PC-3 (cell line): Measurements from ENCODE around the gene DNM2.

ENCODE experiments used
- CTCF ChIP-seq: fragments of 300-600 bp; sonication (generic); conservative IDR thresholded peaks from 2 replicates; pipeline ENCODE4 v1.5.1; 2017; ENCODE audit warnings: antibody characterized with exemption, low read depth, mild to moderate bottlenecking, low read length
- EZH2 ChIP-seq: fragments of 300-600 bp; sonication (generic); IDR thresholded peaks from one replicate; pipeline ENCODE4 v1.6.1; 2017; ENCODE audit warnings: antibody characterized with exemption, mild to moderate bottlenecking, low read length; ENCODE audit not compliant: unreplicated experiment
- EZH2phosphoT487 ChIP-seq: fragments of 300-600 bp; sonication (generic); IDR thresholded peaks from 2 replicates; pipeline ENCODE4 v1.6.1; 2018; ENCODE audit warnings: mild to moderate bottlenecking, antibody characterized with exemption, low read length, borderline replicate concordance

- TF ChIP-seq EZH2 (no peak), EZH2phosphoT487 (no peak), CTCF (no peak)
Measured at GRCh38 chr19:10712045-10712444, 5.8 kb upstream of the DNM2 start.
